ENCODE data around the gene TSEN54.

Gene TSEN54

DNA sequence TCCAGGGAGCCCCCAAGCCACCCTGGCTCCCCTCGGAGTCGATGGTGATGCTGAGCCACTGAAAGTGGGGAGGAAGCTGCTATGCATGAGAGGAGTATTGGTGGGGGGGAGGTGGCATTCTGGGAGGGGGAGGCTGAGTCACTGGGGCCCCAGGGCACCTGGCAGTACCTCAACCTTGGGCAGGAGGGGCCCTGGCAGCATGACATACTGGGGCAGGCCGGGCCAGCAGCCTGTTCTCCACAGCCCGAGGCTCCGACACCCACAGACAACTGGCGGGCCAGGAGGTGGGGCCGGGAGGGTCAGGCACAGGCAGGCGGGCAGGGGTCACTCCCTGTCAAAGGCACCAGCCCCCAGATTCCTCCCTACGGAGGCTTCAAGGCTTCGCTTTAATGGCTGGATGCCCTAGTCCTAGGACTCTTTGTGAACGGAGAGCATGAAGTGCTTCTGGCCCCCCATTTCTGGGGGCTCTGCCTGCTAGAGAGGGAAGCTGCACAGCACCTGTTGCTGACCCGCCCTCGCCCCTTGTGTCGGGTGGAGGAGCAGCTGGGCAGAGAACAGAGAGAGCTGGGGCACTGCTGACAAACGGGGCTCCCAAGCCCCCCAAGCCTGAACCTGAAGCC is 1.9 kb upstream of the TSEN54 start:
- peak overlapping the region; percentile 88 for H3K4me3 ChIP-seq (ENCODE audit: low read depth, low read length)
- TF ChIP-seq, protein P1, sequence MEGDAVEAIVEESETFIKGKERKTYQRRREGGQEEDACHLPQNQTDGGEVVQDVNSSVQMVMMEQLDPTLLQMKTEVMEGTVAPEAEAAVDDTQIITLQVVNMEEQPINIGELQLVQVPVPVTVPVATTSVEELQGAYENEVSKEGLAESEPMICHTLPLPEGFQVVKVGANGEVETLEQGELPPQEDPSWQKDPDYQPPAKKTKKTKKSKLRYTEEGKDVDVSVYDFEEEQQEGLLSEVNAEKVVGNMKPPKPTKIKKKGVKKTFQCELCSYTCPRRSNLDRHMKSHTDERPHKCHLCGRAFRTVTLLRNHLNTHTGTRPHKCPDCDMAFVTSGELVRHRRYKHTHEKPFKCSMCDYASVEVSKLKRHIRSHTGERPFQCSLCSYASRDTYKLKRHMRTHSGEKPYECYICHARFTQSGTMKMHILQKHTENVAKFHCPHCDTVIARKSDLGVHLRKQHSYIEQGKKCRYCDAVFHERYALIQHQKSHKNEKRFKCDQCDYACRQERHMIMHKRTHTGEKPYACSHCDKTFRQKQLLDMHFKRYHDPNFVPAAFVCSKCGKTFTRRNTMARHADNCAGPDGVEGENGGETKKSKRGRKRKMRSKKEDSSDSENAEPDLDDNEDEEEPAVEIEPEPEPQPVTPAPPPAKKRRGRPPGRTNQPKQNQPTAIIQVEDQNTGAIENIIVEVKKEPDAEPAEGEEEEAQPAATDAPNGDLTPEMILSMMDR (IDR thresholded peaks at IDR 0.05; ENCODE audit: control insufficient read depth, extremely low read depth, insufficient read depth), result no peak
- no peak for DNase-seq (ENCODE audit: low read depth)

DNA sequence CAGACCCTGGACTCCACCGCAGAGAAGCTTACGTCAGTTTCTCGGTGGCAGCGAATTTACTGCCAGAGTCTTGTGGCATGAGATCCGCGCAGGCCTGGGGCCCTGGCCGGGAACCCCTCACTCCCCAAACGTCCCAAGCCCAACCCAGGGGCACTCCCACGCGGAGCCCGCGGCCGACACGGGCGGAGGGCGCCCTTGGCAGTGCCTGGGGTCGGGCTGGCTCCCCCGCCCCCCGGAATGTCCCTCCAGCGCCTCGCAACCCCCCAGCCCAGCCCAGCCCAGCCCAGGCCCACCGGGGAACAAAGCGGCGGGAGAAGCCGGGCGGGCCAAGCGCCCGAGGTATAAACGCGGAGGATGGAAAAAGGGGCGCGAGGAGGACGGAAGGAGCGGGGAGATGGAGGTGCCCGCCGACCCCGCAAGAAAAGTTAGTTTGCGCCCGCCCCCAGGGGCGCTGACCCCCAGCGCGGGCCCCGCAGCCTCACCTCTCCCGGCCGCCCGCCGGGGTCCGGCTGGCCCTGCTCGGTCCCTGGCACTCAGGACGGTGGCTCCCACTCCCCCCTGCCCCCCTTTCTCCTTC is 1.3 kb upstream of the TSEN54 start:
- H3K4me3 ChIP-seq (ENCODE audit: low read depth, low read length), result peak overlapping the region; percentile 88
- no peak for DNase-seq (ENCODE audit: low read depth)
- TF ChIP-seq, protein P1 (IDR thresholded peaks at IDR 0.05; ENCODE audit: control insufficient read depth, extremely low read depth, insufficient read depth), result no peak

DNA sequence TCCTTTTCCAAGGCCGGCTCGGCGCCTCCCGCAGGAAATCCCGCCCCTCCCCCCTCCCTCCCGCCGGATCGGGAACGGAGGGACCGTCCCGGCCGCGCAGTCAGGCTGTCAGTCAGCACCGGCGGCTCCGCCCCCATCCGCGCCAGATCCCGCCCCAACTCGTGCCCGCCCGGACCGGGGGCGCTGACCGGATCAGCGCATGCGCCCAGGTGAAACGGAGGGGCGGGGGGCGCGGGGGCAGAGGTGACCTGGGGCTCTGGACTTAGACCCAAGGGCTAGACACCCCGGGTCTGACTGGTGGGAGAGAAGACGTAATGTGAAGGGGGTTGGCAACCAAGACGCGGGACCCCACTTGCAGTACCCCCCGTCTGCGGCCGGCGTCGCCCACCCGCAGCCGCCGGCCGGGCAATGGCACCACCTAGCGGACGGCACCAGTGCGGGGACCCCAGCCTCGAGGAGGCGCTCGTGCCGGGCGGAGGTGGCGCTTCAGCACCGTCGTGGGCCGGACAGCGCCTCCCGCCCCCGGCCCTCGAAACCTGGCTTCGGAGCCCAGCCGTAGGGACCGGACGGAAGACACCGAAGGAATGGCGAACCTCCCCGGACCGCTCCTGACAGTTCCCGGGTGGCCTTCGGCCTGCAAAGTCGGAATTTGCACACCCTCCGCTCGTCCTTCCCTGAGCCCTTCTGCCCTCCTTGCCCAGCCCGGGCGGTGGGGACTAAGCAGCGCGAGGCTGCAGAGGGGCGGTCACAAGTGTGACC is 653 bp upstream of the TSEN54 start, which contains the start of gene CASKIN2:
TSS of gene CASKIN2 (minus strand) at position 42 of the 759 bp plus-strand sequence. CDS start 1,733 bp downstream, outside the sequence.
- TF ChIP-seq, protein P1 (IDR thresholded peaks at IDR 0.05; ENCODE audit: control insufficient read depth, extremely low read depth, insufficient read depth), result peak; percentile 100

DNA sequence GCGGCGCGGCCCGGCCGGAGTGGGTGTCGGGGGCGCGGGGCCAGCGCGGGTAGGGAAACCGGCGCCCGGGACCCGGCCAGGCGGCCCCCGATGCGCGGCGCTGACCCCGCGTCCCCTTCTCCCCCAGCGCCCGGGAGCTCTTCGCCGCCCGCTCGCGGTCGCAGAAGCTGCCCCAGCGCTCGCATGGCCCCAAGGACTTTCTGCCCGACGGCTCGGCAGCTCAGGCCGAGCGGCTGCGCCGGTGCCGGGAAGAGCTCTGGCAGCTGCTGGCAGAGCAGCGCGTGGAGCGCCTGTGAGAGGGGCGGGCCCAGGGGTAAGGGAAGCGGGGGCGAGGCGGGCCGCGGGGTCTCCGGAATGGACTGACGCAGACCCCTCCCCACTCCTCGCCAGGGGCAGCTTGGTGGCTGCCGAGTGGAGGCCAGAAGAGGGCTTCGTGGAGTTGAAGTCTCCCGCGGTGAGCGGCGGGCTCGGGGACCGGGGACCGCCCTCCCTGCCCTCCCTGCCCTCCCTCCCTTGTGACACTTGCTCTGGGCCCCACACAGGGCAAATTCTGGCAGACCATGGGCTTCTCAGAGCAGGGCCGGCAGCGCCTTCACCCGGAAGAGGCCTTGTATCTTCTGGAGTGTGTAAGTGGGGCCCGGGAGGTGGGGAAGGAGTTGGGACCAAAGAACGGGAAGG is 430 bp downstream of the TSEN54 start:
- TF ChIP-seq, protein P1 (IDR thresholded peaks at IDR 0.05; ENCODE audit: control insufficient read depth, extremely low read depth, insufficient read depth), result no peak
- no peak for DNase-seq (ENCODE audit: low read depth)
- H3K4me3 ChIP-seq (ENCODE audit: low read depth, low read length), result peak overlapping the region; percentile 88

More for the DNA sequence above, 653 bp upstream of the TSEN54 start, which contains the start of gene CASKIN2:
- H3K4me3 ChIP-seq (ENCODE audit: low read depth, low read length), result peak within 1 kb of the TSS; percentile 88
- DNase-seq (ENCODE audit: low read depth), result peak; percentile 62

DNA sequence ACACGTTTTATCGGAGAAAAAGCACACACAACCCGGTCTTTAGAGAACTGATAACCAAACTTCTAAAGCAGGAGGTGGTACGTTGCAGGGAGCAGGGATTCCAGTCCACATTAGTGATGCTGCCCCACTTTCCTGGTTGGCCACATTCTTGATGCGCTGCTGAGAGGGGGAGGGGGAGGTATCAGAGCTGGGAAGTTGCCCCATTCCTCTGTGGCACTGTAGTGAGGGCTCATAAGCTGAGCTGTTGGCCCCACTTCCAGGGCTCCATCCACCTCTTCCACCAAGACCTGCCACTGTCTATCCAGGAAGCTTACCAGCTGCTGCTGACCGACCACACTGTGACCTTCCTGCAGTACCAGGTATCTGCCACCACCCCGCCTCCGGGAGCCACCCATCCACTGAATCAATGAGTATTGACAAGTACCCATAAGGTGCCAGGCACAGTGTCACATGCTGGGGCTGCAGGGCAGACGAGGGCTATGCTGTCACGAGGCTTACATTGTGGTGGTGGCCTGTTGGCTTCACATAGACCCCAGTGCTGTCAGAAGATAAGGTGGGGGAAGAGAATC is 1.1 kb downstream of the TSEN54 start:
- no peak for DNase-seq (ENCODE audit: low read depth)
- TF ChIP-seq, protein P1 (IDR thresholded peaks at IDR 0.05; ENCODE audit: control insufficient read depth, extremely low read depth, insufficient read depth), result 0 out of 2 replicates have a peak, but pooled peaks have one; percentile 4
- H3K4me3 ChIP-seq (ENCODE audit: low read depth, low read length), result peak overlapping the region; percentile 88

DNA sequence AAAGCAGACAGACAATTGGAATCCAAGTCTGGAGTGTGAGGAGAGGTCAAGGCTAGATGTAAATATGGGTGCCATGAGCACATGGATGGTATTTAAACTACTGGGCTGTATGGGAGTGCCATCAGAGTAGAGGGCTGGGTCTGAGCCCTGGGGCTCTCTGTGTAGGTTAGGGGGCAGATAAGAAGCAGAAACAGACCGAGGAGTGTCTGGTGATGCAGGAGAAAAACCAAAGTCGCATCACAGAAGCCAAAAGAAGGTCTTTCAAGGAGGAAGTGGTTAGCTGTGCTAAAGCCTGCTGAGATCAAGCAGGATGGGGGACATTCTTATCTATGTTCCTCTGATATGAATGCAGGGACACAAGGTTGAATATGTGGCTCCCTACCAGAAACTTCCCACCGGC is 1.9 kb downstream of the TSEN54 start:
- H3K4me3 ChIP-seq (ENCODE audit: low read depth, low read length), result no peak overlapping the region
- TF ChIP-seq, protein P1 (IDR thresholded peaks at IDR 0.05; ENCODE audit: control insufficient read depth, extremely low read depth, insufficient read depth), result no peak
- DNase-seq (ENCODE audit: low read depth), result no peak

Measured in LNCaP clone FGC (cell line).